Calu3 (cell line): ENCODE results near the gene MIEF2. TPM values are rescaled to one million over a fixed set of nuclear protein-coding genes. Genes with fewer than 3 reads are reported as not detected.
A peak's percentile ranks its signal among the peaks of the same experiment; 100 is the strongest.

ENCODE experiments used
- BruUV-seq: library from RNA; stranded (reverse); fragments of 400-500 nt; replicated peaks from 2 replicates; lab custom pipeline; 2021; lab: Mats Ljungman, UMichigan
- CTCF ChIA-PET: fragments of 300-600 bp; sonication (Branson Sonifier 250); formaldehyde crosslinking; loops from one replicate; lab custom pipeline; 2022; ENCODE audit warnings: antibody characterized with exemption; lab: Charles Lee
- DNase-seq: peaks from one replicate; pipeline ENCODE4 v3.0.0; 2022
- H3K27ac Mint-ChIP-seq: one replicate; pipeline ENCODE4 v1.8.0; 2022; ENCODE audit warnings: mixed read lengths; ENCODE audit not compliant: unreplicated experiment
- H3K27me3 Mint-ChIP-seq: one replicate; pipeline ENCODE4 v1.8.0; 2022; ENCODE audit warnings: mixed read lengths; ENCODE audit not compliant: unreplicated experiment
- H3K36me3 Mint-ChIP-seq: one replicate; pipeline ENCODE4 v1.8.0; 2022; ENCODE audit warnings: mild to moderate bottlenecking, moderate library complexity, mixed read lengths; ENCODE audit not compliant: insufficient read depth, unreplicated experiment
- H3K4me1 Mint-ChIP-seq: one replicate; pipeline ENCODE4 v1.8.0; 2022; ENCODE audit warnings: mild to moderate bottlenecking, low read depth, mixed read lengths; ENCODE audit not compliant: unreplicated experiment
- H3K4me3 Mint-ChIP-seq: one replicate; pipeline ENCODE4 v1.8.0; 2022; ENCODE audit warnings: mild to moderate bottlenecking, low read depth, moderate library complexity, mixed read lengths; ENCODE audit not compliant: unreplicated experiment
- H3K9me3 Mint-ChIP-seq: one replicate; pipeline ENCODE4 v1.8.0; 2022; ENCODE audit warnings: low read depth, mixed read lengths; ENCODE audit not compliant: unreplicated experiment
- CTCF ChIP-seq: fragments of 200-600 bp; IDR thresholded peaks from one replicate; pipeline ENCODE4 v1.8.0; 2022; ENCODE audit warnings: antibody characterized with exemption; ENCODE audit not compliant: unreplicated experiment
- intact Hi-C: fragments of 100-400 bp; cut with micrococcal nuclease; formaldehyde crosslinking; loops from one replicate; pipeline ENCODE4 v1.10.0; 2022; ENCODE audit not compliant: unreplicated experiment
- total RNA-seq: library from RNA; stranded (reverse); gene quantifications from 2 replicates; pipeline ENCODE4 v1.2.3, GENCODE V29; 2022

The MIEF2 gene
- total RNA-seq, 1 experiment from 2014 or later, result 13.3 TPM

- Mint-ChIP-seq H3K27me3 (no peaks in the 10 kb centered on the region), H3K9me3 (no peaks in the 10 kb centered on the region), H3K27ac (no peak overlapping the region), H3K36me3 (peaks cover 36% of the 10 kb centered on the region), H3K4me1 (no peaks in the 10 kb centered on the region), H3K4me3 (no peak overlapping the region)
- no peak for TF ChIP-seq CTCF
- intact Hi-C loops, result no loop called here
- CTCF ChIA-PET, result no interaction called here
- no peak for DNase-seq
- TSS peak; percentile 69 for BruUV-seq
Measured at GRCh38 chr17:18245038-18245776, 15.3 kb upstream of the MIEF2 start.

GRCh38 chr17:18246109-18246725 lies 14.2 kb upstream of the MIEF2 start:
- TF ChIP-seq CTCF, result no peak
- Mint-ChIP-seq H3K4me3 (no peak overlapping the region), H3K9me3 (no peaks in the 10 kb centered on the region), H3K27me3 (no peaks in the 10 kb centered on the region), H3K27ac (no peak overlapping the region), H3K4me1 (no peaks in the 10 kb centered on the region), H3K36me3 (peaks cover 43% of the 10 kb centered on the region)
- CTCF ChIA-PET, result no interaction called here
- no TSS peak for BruUV-seq
- no peak for DNase-seq
- intact Hi-C loops, result no loop called here

GRCh38 chr17:18246880-18247612 lies 13.4 kb upstream of the MIEF2 start:
- no peak for TF ChIP-seq CTCF
- CTCF ChIA-PET, result interaction anchor here (1.5 kb wide), 1 partner anchor 10 kb away, joined by 4 read pairs; no protein-coding TSS in a partner anchor
- peaks cover 48% of the 10 kb centered on the region for H3K36me3 Mint-ChIP-seq
- no peaks in the 10 kb centered on the region for H3K27me3 Mint-ChIP-seq
- H3K4me1 Mint-ChIP-seq, result no peaks in the 10 kb centered on the region
- no peak overlapping the region for H3K27ac Mint-ChIP-seq
- intact Hi-C loops, result no loop called here
- no peaks in the 10 kb centered on the region for H3K9me3 Mint-ChIP-seq
- H3K4me3 Mint-ChIP-seq, result no peak overlapping the region
- BruUV-seq, result no TSS peak
- no peak for DNase-seq

GRCh38 chr17:18247613-18248001 lies 12.9 kb upstream of the MIEF2 start:
- H3K27ac Mint-ChIP-seq, result no peak overlapping the region
- peaks cover 53% of the 10 kb centered on the region for H3K36me3 Mint-ChIP-seq
- H3K9me3 Mint-ChIP-seq, result no peaks in the 10 kb centered on the region
- BruUV-seq, result no TSS peak
- CTCF ChIA-PET, result interaction anchor here (1.5 kb wide), 1 partner anchor 9 kb away, joined by 4 read pairs; no protein-coding TSS in a partner anchor
- no peak for DNase-seq
- TF ChIP-seq CTCF, result no peak
- intact Hi-C loops, result no loop called here
- H3K4me1 Mint-ChIP-seq, result no peaks in the 10 kb centered on the region
- no peaks in the 10 kb centered on the region for H3K27me3 Mint-ChIP-seq
- no peak overlapping the region for H3K4me3 Mint-ChIP-seq
